HG02571 (cell line): Measurements from ENCODE around the gene ANKRD28.

ENCODE experiments used
- ATAC-seq: cut with Tn5 transposase; IDR thresholded peaks from one replicate; pipeline ENCODE4 v1.9.1; 2021; ENCODE audit warnings: mild to moderate bottlenecking, moderate library complexity; ENCODE audit not compliant: unreplicated experiment

ANKRD28 gene

GRCh38 chr3:15728766-15729165 is 69.0 kb downstream of the ANKRD28 start:
- ATAC-seq: no peak

- ATAC-seq: no peak
Measured at GRCh38 chr3:15726881-15727280, 70.9 kb downstream of the ANKRD28 start.

- peak; percentile 84 for ATAC-seq
Measured at GRCh38 chr3:15726043-15726442, 71.7 kb downstream of the ANKRD28 start.

GRCh38 chr3:15724446-15724845 is 73.3 kb downstream of the ANKRD28 start:
- no peak for ATAC-seq

GRCh38 chr3:15723624-15723884 is 74.2 kb downstream of the ANKRD28 start:
- ATAC-seq: no peak

- ATAC-seq: no peak
Measured at GRCh38 chr3:15722877-15723623, 74.7 kb downstream of the ANKRD28 start.

GRCh38 chr3:15716178-15716577 is 81.6 kb downstream of the ANKRD28 start:
- ATAC-seq: no peak

- no peak for ATAC-seq
Measured at GRCh38 chr3:15714448-15714847, 83.3 kb downstream of the ANKRD28 start.

- ATAC-seq: no peak
Measured at GRCh38 chr3:15713364-15713763, 84.4 kb downstream of the ANKRD28 start.

- no peak for ATAC-seq
Measured at GRCh38 chr3:15711281-15711680, 86.5 kb downstream of the ANKRD28 start.

GRCh38 chr3:15708882-15709677 is 88.7 kb downstream of the ANKRD28 start:
- ATAC-seq: no peak

- ATAC-seq: no peak
Measured at GRCh38 chr3:15707779-15708178, 90.0 kb downstream of the ANKRD28 start.

- ATAC-seq: no peak
Measured at GRCh38 chr3:15703346-15703745, 94.4 kb downstream of the ANKRD28 start.

- ATAC-seq: no peak
Measured at GRCh38 chr3:15694628-15695027, 103.2 kb downstream of the ANKRD28 start.

- no peak for ATAC-seq
Measured at GRCh38 chr3:15693355-15693754, 104.4 kb downstream of the ANKRD28 start.

GRCh38 chr3:15690748-15691147 is 107.0 kb downstream of the ANKRD28 start:
- ATAC-seq: no peak

GRCh38 chr3:15690230-15690629 is 107.5 kb downstream of the ANKRD28 start:
- no peak for ATAC-seq

- no peak for ATAC-seq
Measured at GRCh38 chr3:15685927-15686326, 111.9 kb downstream of the ANKRD28 start.

GRCh38 chr3:15683253-15683652 is 114.5 kb downstream of the ANKRD28 start:
- no peak for ATAC-seq

GRCh38 chr3:15682561-15683185 is 115.1 kb downstream of the ANKRD28 start:
- ATAC-seq: no peak

GRCh38 chr3:15681668-15682067 is 116.1 kb downstream of the ANKRD28 start:
- ATAC-seq: no peak

GRCh38 chr3:15679306-15679705 is 118.5 kb downstream of the ANKRD28 start:
- no peak for ATAC-seq
